ENCODE measurements around the gene TMEM54. TPM values are rescaled to one million over a fixed set of nuclear protein-coding genes. Genes with fewer than 3 reads are reported as not detected.

The TMEM54 gene
- total RNA-seq, 4 donors from 2014 or later: 330 to 1,204 (median 846) TPM

DNA sequence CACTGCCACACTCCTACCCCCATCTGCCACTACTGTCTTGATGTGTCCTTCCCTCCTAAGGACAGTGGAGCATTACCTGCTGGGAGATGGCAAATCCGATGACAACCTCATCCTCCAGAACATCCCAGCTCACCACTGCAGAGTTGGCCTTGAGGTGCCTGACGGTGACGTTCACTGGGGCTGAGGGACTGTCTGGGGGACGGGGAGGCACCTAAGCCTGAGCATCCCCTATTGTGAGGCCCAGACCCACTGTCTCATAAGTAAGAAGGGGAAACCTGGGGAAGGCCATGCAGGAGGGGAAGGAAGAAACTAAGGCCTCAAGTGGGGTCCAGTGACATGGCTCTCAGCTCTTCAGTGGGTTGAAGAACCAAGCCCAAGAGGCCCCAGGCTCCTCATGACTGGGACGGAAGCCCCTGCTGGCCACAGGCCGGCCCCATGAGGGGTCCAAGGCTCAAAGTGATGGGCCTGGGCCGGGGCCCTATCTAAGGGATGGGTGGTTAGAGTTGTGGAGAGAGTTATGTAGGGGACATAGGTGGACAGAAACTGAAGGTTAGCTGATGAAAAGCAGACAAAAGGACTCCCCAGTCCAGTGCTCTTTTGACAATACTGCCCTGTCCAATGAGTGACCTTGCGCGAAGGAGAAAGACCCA is 32.3 kb downstream of the TMEM54 start:
- in situ Hi-C loops (cut with MboI; ENCODE audit: low pct_ligation_motif_present in 1 of 4, low pct_unique_long_range_greater_than_20kb in 1 of 4, low sequenced_read_pairs in 3 of 4): loop anchor here in 1 of 4 donors (10.0 kb wide), 1 partner anchor 164 kb away; the partner anchor contains the start of gene SYNC
- intact Hi-C loops (cut with DNase I; ENCODE audit: low total_unique reads): no loop called here
- no peak for DNase-seq
- Histone ChIP-seq H3K4me3 (no peak overlapping the region), H3K27ac (no peak overlapping the region), H3K4me1 (peaks cover 5 to 29% (median 15%) of the 10 kb centered on the region in 4 donors), H3K36me3 (no peaks in the 10 kb centered on the region), H3K27me3 (peaks cover 34% of the 10 kb centered on the region), H3K9me3 (no peaks in the 10 kb centered on the region)
- WGBS, 2 donors (ENCODE audit: low coverage in 1 of 2): 80 to 91% methylated on average over 1 to 9 of the region's 9 CpGs
- TF ChIP-seq POLR2AphosphoS5 (IDR thresholded peaks at IDR 0.05) (no peak), EP300 (IDR thresholded peaks at IDR 0.05; ENCODE audit: low read depth) (no peak), POLR2A (IDR thresholded peaks at IDR 0.05) (no peak)
- TF ChIP-seq, protein P1, sequence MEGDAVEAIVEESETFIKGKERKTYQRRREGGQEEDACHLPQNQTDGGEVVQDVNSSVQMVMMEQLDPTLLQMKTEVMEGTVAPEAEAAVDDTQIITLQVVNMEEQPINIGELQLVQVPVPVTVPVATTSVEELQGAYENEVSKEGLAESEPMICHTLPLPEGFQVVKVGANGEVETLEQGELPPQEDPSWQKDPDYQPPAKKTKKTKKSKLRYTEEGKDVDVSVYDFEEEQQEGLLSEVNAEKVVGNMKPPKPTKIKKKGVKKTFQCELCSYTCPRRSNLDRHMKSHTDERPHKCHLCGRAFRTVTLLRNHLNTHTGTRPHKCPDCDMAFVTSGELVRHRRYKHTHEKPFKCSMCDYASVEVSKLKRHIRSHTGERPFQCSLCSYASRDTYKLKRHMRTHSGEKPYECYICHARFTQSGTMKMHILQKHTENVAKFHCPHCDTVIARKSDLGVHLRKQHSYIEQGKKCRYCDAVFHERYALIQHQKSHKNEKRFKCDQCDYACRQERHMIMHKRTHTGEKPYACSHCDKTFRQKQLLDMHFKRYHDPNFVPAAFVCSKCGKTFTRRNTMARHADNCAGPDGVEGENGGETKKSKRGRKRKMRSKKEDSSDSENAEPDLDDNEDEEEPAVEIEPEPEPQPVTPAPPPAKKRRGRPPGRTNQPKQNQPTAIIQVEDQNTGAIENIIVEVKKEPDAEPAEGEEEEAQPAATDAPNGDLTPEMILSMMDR (IDR thresholded peaks at IDR 0.05): no peak

DNA sequence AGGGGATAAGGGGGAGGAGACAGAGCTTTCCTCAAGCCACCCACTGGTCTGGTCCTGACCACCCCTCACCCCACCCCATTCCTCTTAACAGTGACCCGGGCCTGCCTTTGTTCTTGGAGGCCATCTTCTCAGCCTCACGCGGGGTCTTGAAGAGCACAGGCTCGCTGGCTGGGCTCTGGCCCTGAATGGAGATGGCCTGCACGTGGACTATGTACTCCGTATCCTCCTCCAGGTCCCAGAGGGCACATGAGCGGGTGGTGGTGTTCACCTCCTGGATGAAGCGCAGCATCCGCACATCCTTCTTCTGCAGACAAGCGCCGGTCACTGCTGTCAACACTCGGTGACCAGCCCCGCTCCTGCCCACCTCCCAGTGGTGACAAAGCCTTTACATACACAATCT is 33.1 kb downstream of the TMEM54 start:
- TF ChIP-seq POLR2A (IDR thresholded peaks at IDR 0.05) (no peak), EP300 (IDR thresholded peaks at IDR 0.05; ENCODE audit: low read depth) (no peak), POLR2AphosphoS5 (IDR thresholded peaks at IDR 0.05) (no peak)
- TF ChIP-seq, protein P1 (IDR thresholded peaks at IDR 0.05): no peak
- 83 to 96% methylated on average over 4 to 13 of the region's 13 CpGs for WGBS, 2 donors (ENCODE audit: low coverage in 1 of 2)
- Histone ChIP-seq H3K27me3 (peaks cover 34% of the 10 kb centered on the region), H3K9me3 (no peaks in the 10 kb centered on the region), H3K27ac (no peak overlapping the region), H3K4me3 (no peak overlapping the region), H3K4me1 (peaks cover 5 to 29% (median 15%) of the 10 kb centered on the region in 4 donors), H3K36me3 (peaks cover 0 to 3% (median 0%) of the 10 kb centered on the region in 4 donors)
- no peak for DNase-seq
- in situ Hi-C loops (cut with MboI; ENCODE audit: low pct_ligation_motif_present in 1 of 4, low pct_unique_long_range_greater_than_20kb in 1 of 4, low sequenced_read_pairs in 3 of 4): loop anchor here in 1 of 4 donors (10.0 kb wide), 1 partner anchor 163 kb away; the partner anchor contains the start of gene SYNC
- intact Hi-C loops (cut with DNase I; ENCODE audit: low total_unique reads): no loop called here

DNA sequence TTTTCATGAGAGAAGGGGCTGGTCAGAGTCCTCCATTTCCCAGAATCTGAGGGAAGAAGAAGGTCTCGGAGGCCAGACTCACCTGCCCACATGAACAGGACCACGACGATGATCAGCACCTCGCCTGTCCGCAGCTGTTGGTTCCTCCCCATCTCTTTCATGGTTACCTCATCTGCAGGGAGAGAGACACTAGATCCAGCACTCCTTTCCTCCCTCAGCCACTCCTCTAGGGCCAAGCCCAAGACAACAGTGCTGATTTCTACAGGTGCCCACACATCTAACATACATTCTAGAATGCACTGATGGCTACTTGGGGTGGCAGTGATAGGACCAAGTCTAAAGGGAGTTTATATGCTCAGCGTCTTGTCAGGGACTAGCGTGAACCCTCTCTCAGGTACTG is 33.5 kb downstream of the TMEM54 start:
- H3K36me3 ChIP-seq: peaks cover 0 to 7% (median 0%) of the 10 kb centered on the region in 4 donors
- no peak overlapping the region for H3K27ac ChIP-seq
- intact Hi-C loops (cut with DNase I; ENCODE audit: low total_unique reads) (no loop called here), in situ Hi-C loops (cut with MboI; ENCODE audit: low pct_ligation_motif_present in 1 of 4, low pct_unique_long_range_greater_than_20kb in 1 of 4, low sequenced_read_pairs in 3 of 4) (loop anchor here in 1 of 4 donors (10.0 kb wide), 1 partner anchor 163 kb away; the partner anchor contains the start of gene SYNC)
- H3K4me3 ChIP-seq: no peak overlapping the region
- peaks cover 5 to 27% (median 14%) of the 10 kb centered on the region in 4 donors for H3K4me1 ChIP-seq
- TF ChIP-seq POLR2A (IDR thresholded peaks at IDR 0.05) (no peak), POLR2AphosphoS5 (IDR thresholded peaks at IDR 0.05) (no peak), EP300 (IDR thresholded peaks at IDR 0.05; ENCODE audit: low read depth) (no peak)
- TF ChIP-seq, protein P1 (IDR thresholded peaks at IDR 0.05): no peak
- WGBS, 2 donors (ENCODE audit: low coverage in 1 of 2): 88% methylated on average over 7 of the region's 7 CpGs; no CpG with 5 or more reads in 1 of the 2 donors
- no peak for DNase-seq
- no peaks in the 10 kb centered on the region for H3K9me3 ChIP-seq
- peaks cover 34% of the 10 kb centered on the region for H3K27me3 ChIP-seq

DNA sequence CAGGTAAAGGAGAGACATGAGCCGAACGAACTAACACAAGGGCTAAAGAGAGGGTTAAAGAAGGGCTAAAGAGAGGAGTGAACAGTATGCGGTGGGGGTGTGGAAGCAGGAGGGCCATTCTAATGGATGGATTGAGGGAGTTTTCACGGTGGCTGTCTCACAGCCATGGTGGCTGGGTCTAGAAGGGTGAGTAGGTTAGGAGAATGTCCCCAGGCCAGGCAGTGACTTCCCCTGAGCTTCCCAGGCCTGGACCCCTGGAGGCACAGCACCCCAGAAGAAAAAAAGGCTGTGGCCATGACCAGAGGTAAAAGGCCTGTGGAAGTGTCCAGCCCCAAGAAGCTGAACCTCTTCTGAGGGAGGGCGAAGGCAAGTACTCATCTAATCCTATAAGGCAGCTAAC is 34.0 kb downstream of the TMEM54 start:
- Histone ChIP-seq H3K27me3 (peaks cover 29% of the 10 kb centered on the region), H3K9me3 (no peaks in the 10 kb centered on the region), H3K4me3 (no peak overlapping the region), H3K4me1 (peaks cover 5 to 22% (median 10%) of the 10 kb centered on the region in 4 donors), H3K27ac (no peak overlapping the region), H3K36me3 (peaks cover 0 to 7% (median 0%) of the 10 kb centered on the region in 4 donors)
- TF ChIP-seq POLR2AphosphoS5 (IDR thresholded peaks at IDR 0.05) (no peak), POLR2A (IDR thresholded peaks at IDR 0.05) (no peak), EP300 (IDR thresholded peaks at IDR 0.05; ENCODE audit: low read depth) (no peak)
- TF ChIP-seq, protein P1 (IDR thresholded peaks at IDR 0.05): no peak
- no peak for DNase-seq
- intact Hi-C loops (cut with DNase I; ENCODE audit: low total_unique reads): no loop called here
- 98 to 100% methylated on average over 2 to 5 of the region's 5 CpGs for WGBS, 2 donors (ENCODE audit: low coverage in 1 of 2)
- in situ Hi-C loops (cut with MboI; ENCODE audit: low pct_ligation_motif_present in 1 of 4, low pct_unique_long_range_greater_than_20kb in 1 of 4, low sequenced_read_pairs in 3 of 4): loop anchor here in 1 of 4 donors (10.0 kb wide), 1 partner anchor 162 kb away; the partner anchor contains the start of gene SYNC

Data from transverse colon (tissue), 4 donors.